Inflammatory macrophage (primary cell): ENCODE measurements around the gene BTNL3.
"Not testable (repeated sequence)": the region's sequence is repeated elsewhere in the genome, so short reads cannot be mapped to it uniquely, and the experiment has no call there.

Experiments
- DNase-seq, 2 donors: peaks; one replicate each; pipeline ENCODE4 v3.0.0-alpha.2; 2020 to 2022

Gene BTNL3

DNA sequence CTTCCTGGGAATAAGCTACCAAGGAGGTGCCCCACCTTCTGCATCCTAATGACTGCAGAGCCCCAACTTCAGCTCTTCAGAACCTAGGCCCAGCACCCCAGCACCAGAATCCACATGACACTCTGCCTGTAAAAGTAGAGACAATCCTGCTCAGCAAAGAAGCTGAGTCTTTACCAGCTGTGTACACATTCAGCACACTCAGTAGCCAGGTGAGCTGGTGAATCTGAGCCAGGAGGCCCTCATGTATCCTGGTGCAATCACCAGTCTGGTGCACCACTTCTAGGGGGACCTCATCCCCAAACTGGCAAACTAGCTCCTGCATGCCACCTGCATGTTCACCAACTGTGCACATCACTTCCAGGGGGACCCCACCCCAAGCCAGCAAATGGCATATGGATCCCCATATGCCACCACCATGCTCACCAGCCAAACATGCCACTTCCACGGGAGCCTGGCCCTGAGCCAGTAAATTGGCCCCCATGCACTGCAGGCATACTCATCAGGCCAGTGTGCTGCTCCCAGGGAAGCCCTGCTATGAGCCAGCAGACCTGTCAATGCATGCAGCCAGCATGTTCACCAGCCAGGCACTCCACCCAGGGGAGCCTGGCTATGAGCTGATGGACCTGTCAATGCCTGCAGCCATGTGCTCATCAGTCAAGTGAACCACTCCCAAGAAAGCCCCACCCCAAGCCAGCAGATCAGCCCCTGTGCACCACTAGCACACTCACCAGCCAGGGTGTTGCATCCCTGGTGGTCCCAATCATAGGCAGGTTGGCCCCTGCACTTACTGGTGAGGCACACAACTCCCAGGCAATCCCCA is 35.8 kb downstream of the BTNL3 start:
- no peak for DNase-seq

DNA sequence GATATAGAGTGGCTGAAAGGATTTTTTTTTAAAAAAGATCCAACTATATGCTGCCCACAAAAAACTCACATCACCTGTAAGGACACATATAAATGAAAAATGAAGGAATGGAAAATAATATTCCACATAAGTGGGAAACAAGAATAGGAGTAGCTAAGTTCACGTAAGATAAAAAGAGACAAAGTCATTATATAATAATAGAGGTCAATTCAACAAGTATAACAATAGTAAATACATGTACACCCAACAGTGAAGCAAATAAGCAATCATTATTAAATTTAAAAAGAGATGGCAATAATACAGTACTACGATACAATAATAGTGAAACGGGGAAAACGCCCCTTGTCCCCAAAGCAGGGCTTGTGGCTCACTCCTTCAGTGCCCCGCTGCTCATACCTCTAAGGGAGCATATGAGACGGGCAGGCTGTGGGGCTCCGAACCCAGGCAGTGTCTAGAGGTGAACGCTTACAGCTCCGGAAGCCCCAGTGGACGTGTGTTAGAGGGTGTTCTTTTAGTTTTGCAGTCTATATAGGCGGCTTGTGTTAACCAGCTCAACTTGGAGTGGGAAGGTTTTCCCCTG is 38.9 kb downstream of the BTNL3 start:
- no peak for DNase-seq

DNA sequence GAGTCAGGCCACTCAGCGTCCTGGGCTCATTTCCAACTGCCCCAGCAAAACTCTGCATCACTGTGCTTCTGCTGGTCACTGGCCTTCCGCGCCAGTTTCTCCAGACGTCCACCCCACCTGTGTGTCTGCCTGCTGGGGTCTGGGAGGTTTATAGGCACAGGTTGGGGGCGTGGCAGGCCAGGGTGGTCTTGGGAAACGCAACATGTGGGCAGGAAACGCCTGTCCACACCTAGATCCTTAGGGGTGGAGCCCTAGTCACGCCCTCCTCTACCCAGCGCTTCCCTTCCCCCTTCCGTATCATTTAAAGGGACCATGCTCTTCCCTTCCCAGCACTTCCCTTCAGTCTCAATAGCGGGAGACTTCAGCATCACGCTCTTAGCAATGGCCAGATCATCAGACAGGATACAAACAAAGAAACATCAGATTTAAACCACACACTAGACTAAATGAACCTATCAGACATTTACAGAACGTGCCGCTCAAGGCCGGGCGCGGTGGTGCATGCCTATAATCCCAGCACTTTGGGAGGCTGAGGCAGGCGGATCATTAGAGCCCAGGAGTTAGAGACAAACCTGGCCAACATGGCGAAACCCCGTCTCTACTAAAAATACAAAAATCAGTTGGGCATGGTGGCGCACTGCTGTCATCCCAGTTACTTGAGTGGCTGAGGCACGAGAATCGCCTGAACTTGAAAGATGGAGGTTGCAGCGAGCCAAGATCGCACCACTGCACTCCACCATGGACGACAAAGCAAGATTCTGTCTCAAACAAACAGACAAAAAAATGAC is 39.6 kb downstream of the BTNL3 start:
- no peak for DNase-seq

DNA sequence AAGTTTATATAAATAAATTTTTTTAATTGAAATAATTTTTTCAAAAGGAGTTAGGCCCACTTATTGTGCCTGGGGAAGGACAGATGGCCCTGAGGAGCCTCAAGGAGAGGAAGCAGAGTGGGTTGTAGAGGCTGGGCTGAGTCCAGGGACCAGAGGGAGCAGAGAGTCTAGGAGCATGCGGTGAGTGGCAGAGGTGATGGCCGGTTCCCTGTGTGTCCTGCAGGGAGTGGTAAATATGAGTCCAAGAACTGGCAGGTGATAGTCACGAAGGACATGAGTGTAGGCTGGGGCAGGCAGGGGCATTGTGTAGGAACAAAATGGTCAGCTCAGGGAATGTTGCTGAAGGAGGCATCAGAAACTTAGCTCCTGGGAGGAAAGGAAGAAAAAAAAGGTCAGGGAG is 43.1 kb downstream of the BTNL3 start:
- no peak for DNase-seq

DNA sequence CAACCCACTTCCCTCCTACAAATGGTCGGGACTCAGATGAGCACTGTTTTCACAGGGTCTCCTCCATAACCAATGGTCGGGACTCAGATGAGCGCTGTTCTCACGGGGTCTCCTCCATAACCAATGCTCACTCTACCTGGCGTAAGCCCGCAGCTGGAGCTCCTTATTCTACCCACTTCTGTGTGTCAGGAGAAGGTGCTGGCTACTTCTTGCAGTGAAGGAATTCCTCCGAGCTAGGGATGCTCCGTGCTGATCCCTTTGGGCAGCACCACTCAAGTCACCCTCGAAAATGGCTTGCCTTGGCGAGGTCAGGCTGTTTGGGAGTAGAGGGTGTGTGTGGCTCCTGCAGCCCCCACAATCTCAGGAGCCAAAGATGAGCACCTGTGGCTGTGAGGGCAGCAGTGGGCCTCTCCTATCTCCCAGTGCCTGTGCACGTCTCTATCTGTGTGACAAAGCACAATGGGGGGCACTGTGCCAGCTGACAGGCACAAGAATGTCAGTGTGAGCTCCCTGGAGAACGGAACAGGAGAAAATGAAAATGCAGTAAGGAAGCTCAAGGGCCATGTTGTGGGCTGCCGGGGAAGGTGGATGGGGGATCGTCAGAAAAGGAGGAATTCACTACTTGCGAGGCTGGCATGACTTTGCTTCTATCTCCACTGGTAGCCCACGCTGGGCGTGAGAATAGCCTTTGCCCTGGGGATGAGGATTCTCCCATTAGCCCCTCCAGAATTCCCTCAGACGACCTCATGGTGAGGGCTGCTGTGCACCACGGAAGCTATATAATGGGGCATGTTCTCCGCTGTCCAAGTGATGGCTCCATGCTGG is 47.6 kb downstream of the BTNL3 start:
- no peak for DNase-seq

DNA sequence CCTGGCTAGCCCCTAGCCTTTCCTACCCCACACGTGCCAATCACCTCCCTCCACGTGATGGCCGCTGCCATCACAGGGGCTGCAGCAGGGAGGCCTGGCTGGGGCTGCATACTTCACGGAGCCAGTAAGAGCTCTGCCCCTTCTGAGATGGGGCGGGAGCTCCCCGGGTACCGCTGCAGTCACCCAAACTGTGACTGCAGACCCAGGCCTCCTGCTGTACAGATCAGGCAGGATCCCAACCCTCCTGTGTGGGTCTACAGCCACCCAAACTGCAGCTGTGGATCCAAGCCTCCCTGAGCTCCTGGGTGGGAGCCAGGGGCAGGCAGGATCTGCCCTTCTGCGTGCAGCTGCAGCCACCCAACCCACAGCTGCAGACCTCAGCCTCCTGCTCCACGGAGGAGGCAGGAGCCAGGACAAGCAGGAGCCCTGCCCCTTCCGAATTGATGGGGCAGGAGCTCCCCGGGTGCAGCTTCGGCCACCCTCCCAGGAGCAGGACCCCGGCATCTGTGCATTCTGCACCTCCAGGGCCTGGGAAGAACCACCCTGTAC is 48.2 kb downstream of the BTNL3 start:
- DNase-seq, result no peak

DNA sequence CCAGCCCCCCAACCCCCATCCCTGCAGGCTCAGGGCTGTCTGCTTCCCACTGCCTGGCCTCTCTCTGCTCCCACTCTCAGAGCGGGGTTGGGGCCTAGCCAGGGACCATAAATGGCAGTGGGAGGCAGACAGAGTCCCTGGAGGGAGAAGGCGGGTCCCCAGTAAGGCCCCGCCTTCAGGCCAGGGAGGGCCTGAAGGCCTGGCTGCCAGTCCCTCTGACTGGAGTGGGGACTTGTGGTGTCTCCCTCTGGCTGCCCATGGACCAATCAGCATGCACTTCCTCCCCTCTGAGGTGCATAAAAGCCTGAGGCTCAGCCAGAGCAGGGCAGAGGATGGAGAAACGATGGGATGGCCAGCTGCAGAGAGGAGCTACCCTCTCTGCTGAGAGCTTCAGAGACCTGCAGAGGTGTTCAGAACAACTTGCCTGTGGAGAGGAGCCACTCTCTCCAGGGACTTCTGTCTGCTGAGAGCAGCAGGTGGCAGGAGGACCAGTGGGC is 48.8 kb downstream of the BTNL3 start:
- no peak for DNase-seq

DNA sequence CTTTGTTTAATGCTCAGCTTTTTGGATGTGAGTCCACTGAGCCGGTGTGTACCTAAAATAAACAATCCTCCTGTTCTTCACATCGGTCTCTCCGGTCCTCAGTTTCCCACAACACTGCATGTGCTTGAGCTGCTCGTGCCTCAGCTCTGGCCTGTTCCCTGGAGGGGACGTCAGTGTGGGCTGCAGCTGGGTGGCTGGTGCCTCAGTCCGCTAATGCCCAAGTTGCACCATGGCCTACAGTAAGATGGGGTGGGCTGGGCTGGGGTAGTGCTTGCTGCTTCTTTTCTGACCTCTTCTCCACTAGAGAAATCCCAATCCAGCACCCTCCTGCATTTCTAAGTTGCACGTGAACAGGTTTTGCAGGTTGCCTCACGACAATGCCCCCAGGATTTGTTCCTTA is 50.8 kb downstream of the BTNL3 start:
- DNase-seq, result no peak

DNA sequence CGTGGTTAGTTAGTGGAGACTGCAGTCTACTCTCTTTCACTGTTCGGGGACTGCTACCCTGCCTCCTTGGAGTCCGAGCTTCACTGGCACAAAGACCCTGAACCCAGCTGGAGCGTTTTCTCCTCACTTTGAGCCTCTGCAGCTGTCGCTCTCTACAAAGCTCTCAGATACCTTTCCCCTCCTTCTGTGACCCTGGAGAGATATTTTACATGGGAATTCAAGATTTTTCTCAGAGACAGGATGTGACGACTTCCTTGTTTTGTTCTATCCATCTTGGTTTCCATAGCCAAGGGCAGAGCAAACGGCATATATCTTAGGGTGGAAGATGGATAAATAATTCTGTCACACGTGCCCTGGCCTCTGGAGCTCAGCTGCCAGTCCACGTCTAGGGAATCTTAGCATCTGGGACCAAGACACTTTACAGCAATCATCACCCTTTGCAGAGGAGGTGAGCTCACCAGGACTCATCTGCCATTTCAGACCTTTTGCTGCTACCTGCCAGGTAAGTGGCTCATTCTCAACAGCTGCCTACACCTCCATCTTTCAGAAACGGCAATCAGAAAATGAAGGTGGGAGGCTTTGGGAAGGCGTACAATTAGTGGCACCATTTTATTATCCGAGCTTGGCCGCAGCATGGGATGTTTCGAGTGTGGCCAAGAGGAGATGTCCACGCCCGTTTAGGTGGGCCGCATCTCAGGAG is 51.4 kb downstream of the BTNL3 start, which contains the start of gene BTNL9:
Gene BTNL9, plus strand, starts transcription at position 336 of the 700 bp plus-strand sequence. CDS start 5,224 bp downstream, outside the sequence.
- no peak for DNase-seq

DNA sequence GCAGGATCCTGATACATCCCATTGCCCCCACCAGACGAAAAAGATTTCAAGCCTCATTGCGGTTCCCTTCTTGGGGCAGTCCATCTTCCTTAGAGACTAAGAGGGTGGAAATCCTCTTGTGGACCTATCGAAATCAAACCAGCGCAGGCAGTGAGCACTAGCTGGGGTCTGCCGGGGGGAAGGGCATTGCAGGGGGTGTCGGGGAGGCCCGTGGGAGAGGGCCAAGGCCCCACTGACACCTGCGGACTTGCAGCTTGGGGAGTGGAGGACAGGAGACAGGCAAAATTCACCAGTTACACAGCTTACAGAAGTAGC is 51.9 kb downstream of the BTNL3 start:
- no peak for DNase-seq

DNA sequence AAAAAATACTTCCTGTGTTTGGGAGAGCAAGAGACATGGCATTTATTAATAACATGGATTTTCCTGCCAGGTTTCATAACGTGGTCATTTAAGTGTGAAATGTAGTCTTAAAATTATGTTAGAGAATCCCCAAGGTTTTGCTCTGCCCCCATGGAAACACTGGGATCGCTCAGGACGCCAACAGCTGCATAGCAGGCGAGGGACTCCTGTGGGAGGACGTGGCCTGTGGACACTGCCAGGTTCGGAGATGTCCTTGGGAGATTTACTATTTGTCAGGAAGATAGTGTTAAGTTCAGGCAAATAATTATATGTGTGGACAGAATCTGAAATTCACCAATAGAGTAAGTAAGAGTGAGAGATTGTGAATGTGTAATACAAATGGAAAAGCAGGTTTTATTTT is 52.4 kb downstream of the BTNL3 start:
- no peak for DNase-seq

DNA sequence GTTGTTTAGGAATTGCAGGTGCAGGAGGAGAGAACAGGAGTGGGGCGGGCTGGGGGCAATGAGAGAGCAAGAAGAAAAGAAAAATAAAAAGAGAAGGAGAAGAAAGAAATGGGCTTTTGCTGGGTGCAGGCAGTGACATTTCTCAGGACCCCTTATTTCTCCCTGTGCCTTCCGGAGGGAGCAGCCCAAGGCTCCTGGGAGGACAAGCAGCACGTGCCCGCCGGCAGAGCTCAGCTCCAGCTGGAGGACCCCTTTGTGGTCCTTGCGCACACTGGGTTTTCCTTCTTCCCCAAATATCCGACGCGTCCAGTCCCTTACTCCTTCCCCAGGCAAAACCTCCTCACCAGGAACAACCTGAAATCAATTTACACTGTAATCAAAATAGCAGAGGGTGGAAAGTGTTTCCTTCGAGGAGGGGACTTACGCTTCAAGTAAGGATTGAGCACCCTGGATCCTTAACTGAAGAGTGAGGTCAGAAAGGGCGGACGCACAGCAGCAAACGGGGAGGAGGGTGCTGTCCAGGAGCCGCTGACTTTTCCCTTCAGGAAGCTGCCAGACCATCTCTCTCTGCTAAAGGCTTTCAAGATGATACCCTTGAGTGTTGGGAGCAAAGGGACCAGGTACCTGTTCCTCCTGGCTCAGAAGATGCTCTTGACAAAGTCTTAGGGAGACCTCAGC is 53.5 kb downstream of the BTNL3 start:
- no peak for DNase-seq

DNA sequence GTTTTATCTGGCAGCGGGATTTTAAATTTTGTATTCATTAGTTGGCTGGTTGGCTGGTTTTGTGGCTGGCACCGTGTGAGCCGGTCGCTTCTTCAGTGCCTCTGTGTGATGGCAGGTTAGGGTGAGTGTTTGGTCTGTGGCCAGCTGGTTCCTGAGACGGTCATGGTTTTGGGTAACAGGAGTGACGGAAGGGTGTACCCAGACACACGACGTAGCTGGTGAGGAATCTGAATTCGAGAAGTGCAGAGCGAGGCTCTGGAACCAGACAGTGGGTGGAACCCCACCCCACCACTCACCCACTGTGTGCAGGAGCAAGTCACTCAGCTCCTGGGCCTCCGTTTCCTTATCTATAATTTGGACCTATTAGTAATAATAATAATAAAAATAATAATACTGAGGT is 54.1 kb downstream of the BTNL3 start:
- DNase-seq, result no peak

DNA sequence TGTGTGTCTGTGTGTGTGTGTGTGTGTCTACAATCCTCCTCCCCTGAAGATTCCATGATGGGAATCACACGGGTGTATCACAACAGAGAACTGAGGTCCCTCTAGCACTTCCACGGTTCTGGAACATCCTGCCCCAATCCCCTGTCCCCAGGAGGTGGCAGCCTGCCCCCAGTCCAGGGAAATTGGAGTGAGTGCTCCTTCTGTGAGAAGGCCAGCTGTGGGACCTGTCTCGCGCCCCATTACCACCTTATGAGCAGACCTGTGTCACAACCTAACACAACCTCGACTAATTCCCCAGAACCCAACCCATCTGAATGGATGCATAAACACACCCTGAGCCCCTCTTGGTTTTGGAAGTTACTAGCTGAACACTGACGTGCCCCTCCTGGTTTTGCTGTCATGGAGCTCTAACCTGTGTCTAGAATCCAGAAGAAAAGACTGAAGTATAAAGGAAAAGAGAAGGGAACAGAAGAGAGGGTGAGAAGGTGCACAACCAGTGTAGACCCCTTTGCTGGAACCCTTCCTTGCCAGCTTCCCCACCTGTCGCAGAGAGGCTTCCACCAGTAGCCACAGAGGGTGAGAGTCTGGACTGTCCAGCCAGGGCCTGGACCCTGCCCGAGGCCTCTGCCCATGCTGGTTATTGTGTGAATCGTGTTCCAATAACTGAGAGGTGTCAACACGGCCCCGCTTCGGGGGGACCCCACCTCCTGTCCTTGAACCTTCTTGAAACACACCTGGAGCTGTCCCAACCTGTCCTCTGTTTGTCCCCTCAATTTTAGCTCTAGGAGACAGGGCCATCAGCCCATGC is 54.8 kb downstream of the BTNL3 start:
- DNase-seq, result no peak

DNA sequence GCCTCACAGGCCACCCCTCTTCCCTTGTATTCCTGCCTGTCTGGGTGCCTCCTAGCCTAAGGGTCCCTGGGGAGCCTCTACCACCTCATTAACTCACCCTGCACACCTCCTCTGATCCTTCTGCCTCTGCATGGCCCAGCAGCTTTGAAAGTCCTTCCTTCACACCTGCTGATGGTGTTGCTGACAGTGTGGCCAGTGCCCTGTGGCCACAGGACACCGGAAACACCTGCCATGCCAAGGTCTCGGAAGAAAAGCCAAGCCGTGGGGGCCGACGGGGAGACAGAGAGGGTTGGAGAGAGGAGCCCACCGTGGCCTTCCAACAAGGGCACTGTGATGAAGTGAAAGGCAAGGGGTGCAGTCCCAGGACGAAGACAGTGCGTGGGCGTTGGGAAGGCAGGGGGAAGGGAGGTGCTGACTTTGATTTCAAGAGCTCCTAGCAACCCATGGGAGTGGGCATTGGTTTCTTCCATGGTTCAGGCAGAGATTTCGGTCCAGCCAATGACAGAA is 55.5 kb downstream of the BTNL3 start:
- DNase-seq, result no peak

DNA sequence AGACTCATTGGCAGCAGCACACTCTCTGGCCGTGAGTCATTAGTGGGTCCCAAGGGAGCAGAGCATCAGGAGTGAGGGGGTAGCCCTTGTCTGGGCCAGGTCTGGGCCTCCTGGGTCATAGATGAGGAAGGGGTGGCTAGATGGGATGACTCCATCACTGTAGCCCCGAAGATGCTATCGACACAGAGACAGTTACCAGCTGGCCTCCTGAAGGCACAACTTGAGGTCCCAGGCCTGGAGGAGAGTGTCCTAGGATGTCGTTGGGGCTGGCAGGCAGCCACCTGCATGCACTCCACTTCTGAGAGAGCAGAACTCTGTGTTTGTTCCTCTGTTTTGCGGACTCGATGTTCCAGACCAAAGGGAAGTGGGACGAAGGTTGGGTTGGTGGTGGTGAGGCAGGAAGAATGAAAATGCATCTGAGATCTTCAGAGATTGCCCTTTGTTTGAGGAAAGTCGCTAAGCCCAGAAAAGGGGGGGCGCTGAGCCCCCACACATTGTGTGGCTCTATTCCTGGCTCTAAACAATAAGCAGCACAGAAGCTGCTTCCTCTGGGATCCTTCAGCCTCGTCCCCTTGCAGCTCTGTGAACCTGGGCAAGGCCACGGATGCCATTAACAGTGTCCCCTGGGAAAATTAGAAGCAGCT is 56.1 kb downstream of the BTNL3 start:
- no peak for DNase-seq

DNA sequence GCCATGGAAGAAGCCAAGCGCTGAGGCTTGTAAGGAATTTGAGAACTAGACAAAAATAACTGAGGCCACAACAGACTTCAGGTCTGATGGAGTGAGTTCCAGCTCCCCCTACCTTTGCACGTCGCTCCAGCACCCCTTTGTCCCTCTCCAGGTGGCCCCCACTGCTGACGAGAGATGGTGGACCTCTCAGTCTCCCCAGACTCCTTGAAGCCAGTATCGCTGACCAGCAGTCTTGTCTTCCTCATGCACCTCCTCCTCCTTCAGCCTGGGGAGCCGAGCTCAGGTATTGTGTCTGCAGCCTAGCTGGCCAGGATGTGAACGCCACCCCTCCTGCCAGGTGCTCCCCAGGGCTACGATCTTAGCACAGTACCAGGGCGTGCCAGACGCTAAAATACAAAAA is 56.7 kb downstream of the BTNL3 start:
- no peak for DNase-seq

DNA sequence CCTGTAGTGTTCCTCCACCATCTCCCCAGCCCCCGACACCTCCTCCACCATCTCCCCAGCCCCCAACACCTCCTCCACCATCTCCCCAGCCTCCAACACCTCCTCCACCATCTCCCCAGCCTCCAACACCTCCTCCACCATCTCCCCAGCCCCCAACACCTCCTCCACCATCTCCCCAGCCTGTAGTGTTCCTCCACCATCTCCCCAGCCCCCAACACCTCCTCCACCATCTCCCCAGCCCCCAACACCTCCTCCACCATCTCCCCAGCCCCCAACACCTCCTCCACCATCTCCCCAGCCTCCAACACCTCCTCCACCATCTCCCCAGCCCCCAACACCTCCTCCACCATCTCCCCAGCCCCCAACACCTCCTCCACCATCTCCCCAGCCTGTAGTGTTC is 57.2 kb downstream of the BTNL3 start:
- DNase-seq, result not testable (repeated sequence)

DNA sequence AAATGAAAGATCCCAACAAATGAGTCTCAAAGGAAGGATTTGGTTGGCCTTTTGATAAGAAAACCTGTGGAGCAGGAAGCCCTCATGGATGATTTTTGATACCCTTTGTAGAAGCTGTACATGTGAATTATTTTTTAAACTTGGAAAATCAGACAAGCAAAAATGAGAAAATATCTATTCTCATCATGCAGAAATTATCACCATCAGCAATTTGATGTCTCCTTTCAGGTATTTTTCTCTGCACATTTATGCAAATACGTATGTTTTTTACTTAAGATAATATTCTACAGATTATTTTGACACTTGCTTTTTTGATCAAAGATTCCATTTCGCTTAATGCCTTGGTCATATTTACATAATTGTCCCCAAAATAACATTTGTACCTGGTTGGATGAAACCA is 58.6 kb downstream of the BTNL3 start:
- DNase-seq, result no peak

DNA sequence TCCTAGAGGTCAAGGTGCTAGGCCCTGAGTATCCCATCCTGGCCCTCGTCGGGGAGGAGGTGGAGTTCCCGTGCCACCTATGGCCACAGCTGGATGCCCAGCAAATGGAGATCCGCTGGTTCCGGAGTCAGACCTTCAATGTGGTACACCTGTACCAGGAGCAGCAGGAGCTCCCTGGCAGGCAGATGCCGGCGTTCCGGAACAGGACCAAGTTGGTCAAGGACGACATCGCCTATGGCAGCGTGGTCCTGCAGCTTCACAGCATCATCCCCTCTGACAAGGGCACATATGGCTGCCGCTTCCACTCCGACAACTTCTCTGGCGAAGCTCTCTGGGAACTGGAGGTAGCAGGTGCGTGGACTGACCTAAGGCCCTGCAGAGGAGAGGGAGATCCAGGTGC is 59.3 kb downstream of the BTNL3 start:
- no peak for DNase-seq
